NT2/D1 (cell line): ENCODE measurements around the gene SERF2.

ENCODE experiments used
- SUZ12 ChIP-seq: IDR thresholded peaks from 2 replicates; pipeline ENCODE4 v1.6.1; 2011; ENCODE audit not compliant: insufficient read length, insufficient read depth; ENCODE audit errors: extremely low read depth
- YY1 ChIP-seq: IDR thresholded peaks from 2 replicates; pipeline ENCODE4 v1.6.1; 2011; ENCODE audit not compliant: insufficient read length, insufficient read depth
- ZNF274 ChIP-seq: IDR thresholded peaks from 2 replicates; pipeline ENCODE4 v1.6.1; 2011; ENCODE audit warnings: mild to moderate bottlenecking, low read depth, low read length

DNA sequence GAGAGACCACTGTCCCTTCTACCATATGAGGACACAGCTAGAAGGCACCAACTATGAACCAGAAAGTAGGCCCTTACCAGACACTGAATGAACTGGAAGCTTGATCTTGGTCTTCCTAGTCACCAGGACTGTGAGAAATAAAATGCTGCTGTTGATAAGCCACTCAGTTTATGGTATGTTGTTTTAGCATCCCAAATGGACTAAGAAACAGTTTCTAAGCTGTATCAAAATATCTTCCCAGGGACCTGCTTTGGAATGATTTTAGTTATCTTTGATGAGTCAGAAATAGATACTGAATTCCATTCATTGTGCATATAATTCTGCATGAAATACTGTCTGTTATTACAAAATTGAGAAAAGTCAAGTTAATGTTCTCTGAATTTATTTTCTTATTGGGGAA lies 53.3 kb downstream of the SERF2 start:
- no peak for TF ChIP-seq ZNF274
- TF ChIP-seq YY1 = no peak
- TF ChIP-seq SUZ12 = no peak
